Transverse colon (tissue), 4 donors: ENCODE results near the gene PCDHA13.

Source experiments
- EP300 ChIP-seq: sonication (generic); formaldehyde crosslinking; IDR thresholded peaks from one replicate; pipeline ENCODE4 v1.6.1; 2017; ENCODE audit warnings: antibody characterized with exemption, low read depth
- POLR2A ChIP-seq: fragments of 450-650 bp; IDR thresholded peaks from one replicate; pipeline ENCODE4 v1.6.1; 2016; ENCODE audit warnings: antibody characterized with exemption, mild to moderate bottlenecking, moderate library complexity
- POLR2AphosphoS5 ChIP-seq, 3 donors: sonication (generic); formaldehyde crosslinking; IDR thresholded peaks; one replicate each; pipeline ENCODE4 v1.6.1; 2016; ENCODE audit warnings: antibody characterized with exemption in 3 of 3
- TF ChIP-seq, protein P1 (sequence below), 5 experiments: fragments of 200-600 bp in 3 of 5; fragments of 450-650 bp in 2 of 5; sonication (generic) in 3 of 5; IDR thresholded peaks; 1 replicate in 2 of 5; 2 replicates in 3 of 5; pipeline ENCODE4 v1.5.1; 2016 to 2017; ENCODE audit warnings: antibody characterized with exemption in 5 of 5, inconsistent platforms in 3 of 5, mild to moderate bottlenecking in 2 of 5, moderate library complexity in 1 of 5

GRCh38 chr5:140883927-140884697, 2.2 kb downstream of the PCDHA13 start:
- no peak for TF ChIP-seq POLR2A
- TF ChIP-seq, protein P1, sequence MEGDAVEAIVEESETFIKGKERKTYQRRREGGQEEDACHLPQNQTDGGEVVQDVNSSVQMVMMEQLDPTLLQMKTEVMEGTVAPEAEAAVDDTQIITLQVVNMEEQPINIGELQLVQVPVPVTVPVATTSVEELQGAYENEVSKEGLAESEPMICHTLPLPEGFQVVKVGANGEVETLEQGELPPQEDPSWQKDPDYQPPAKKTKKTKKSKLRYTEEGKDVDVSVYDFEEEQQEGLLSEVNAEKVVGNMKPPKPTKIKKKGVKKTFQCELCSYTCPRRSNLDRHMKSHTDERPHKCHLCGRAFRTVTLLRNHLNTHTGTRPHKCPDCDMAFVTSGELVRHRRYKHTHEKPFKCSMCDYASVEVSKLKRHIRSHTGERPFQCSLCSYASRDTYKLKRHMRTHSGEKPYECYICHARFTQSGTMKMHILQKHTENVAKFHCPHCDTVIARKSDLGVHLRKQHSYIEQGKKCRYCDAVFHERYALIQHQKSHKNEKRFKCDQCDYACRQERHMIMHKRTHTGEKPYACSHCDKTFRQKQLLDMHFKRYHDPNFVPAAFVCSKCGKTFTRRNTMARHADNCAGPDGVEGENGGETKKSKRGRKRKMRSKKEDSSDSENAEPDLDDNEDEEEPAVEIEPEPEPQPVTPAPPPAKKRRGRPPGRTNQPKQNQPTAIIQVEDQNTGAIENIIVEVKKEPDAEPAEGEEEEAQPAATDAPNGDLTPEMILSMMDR (IDR thresholded peaks at IDR 0.05) = no peak
- no peak for TF ChIP-seq POLR2AphosphoS5 (IDR thresholded peaks at IDR 0.05)
- no peak for TF ChIP-seq EP300
